Measurements from ENCODE around the gene KIF5C.
"Not testable (repeated sequence)": the region's sequence is repeated elsewhere in the genome, so short reads cannot be mapped to it uniquely, and the experiment has no call there.

Gene KIF5C

GRCh38 chr2:148874868-148875341 lies at the start of gene KIF5C:
Gene KIF5C, plus strand, starts transcription at chr2:148875227. Its CDS starts 391 bp downstream, at chr2:148875618.
- peak; percentile 71 for DNase-seq (ENCODE audit: low read depth)

- DNase-seq (ENCODE audit: low read depth) = no peak
These were observed 48.2 kb upstream of the KIF5C start for GRCh38 chr2:148826791-148827190.

DNA sequence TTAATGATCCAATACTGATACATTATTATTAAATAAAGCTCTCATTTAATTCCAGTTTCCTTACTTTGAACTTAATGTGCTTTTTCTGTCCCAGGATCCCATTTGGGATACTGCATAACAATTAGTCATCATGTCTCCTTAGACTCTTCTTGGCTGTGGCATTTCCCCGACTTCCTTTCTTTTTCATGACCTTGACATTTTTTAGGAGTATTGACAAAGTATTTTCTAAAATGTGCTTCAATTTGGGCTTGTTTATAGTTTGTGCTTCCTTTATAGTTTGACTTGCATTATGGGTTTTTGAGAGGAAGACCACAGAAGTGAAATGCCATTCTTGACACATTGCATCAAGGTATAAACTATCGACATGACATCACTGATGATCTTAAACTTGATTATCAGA lies 46.1 kb upstream of the KIF5C start:
- DNase-seq (ENCODE audit: low read depth) = no peak

- DNase-seq (ENCODE audit: low read depth) = no peak
These were observed 45.4 kb upstream of the KIF5C start for GRCh38 chr2:148829618-148830017.

DNA sequence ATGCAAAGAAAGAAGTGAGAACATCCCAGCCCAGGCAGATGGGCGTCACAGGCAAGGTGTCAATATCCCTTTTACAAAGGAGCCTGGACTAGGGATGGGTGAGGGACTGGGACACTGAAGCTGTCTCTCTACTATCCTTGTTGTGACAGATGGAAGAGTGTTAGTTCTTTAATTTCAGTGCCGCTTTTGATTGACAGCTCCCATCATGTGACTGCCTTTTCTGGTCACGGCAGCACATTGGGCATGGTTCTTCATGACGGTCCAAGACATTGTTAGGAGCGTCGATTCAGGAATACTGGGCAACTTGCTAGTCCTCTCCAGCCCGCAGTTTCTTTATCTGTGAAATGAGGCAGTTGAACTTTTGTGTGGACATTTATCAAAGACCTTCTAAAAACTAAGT lies 42.4 kb upstream of the KIF5C start:
- DNase-seq (ENCODE audit: low read depth) = no peak

GRCh38 chr2:148842050-148842449 lies 33.0 kb upstream of the KIF5C start:
- no peak for DNase-seq (ENCODE audit: low read depth)

DNA sequence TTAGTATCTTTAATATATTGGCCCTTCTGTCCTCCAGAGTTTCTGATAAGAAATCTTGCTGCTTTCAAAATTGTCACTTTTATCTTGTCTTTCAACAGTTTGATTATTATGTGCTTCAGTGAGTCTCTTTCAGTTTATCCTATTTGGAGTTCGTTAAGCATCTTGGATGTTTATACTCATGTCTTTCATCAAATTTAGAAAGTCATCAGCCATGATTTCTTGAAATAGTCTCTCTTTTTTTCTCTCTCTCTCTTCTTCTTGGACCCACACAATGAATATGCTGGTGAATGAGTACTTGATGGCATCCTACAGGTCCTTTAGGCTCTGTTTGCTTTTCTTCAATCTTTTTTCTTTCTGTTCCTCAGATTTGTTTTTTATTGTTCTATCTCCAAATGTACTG lies 26.9 kb upstream of the KIF5C start:
- DNase-seq (ENCODE audit: low read depth) = no peak

- no peak for DNase-seq (ENCODE audit: low read depth)
These were observed 21.6 kb upstream of the KIF5C start for GRCh38 chr2:148853458-148853857.

DNA sequence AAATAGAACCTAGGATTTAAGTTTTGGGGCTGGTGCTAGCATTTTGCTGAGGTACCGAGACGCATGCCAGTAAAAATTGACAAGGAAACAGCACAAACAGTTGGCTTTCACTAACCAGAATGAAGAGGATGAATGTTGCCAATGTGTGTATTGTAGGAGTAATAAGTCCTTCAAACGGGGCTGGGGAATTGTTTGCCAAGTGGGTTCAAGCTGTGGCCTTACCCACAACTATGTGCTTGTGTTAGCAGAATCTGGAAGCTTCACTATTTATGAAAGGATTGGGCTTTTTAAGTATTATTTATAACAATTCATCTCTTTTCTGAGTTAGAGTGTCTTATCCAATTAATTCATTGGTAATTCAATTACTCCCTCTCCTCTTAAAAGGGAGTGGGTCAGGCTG lies 15.0 kb upstream of the KIF5C start:
- no peak for DNase-seq (ENCODE audit: low read depth)

DNA sequence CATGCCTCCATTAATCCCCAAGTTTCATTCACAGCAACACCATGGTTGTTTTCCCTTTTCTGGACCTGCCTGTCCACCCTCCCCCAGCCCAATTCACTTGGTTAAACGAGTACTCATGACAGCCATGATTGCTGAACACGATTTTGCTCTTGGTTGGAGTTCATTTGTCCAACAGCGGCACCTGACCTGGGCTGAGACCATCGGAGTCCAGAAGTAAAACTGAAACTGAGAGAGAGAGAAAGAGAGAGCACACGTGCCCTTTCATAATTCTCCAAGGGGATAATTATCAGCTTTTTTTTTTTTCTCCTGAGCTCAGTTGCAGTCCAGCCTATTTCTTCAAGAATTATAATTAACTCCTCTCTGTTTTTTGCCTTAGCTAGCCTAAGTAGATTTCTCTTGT lies 13.7 kb upstream of the KIF5C start:
- DNase-seq (ENCODE audit: low read depth) = no peak

DNA sequence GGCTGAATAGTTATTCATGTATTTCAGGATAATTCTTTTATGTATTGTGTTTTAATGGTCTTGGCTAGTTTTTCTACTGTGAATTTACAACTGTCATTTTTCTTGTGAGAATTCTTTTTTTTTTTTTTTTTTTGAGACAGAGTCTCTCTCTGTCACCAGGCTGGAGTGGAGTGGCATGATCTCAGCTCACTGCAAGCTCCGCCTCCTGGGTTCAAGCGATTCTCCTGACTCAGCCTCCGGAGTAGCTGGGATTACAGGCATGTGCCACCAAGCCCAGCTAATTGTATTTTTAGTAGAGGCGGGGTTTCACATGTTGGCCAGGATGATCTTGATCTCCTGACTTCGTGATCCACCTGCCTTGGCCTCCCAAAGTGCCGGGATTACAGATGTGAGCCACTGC lies 12.5 kb upstream of the KIF5C start:
- not testable (repeated sequence) for DNase-seq (ENCODE audit: low read depth)

- no peak for DNase-seq (ENCODE audit: low read depth)
These were observed 9.5 kb upstream of the KIF5C start for GRCh38 chr2:148865512-148865911.

DNA sequence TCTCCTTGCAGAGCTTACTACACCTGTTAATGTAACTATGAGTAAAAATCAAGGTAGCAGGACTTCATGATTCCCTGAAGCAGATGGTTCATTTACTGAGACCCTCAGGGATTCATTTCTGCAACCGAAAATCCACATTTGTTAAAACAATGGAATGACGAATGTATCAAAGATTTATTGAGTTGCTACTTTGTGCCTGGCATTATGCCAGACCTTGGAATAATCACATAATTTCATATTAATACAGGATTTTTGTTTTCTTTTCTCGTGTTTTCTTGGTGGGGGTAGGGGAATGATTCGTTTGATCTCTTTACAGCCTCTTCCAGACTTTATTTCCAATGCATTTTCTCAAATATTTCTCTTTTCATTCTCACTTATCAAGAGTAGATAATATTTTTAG lies 8.9 kb upstream of the KIF5C start:
- no peak for DNase-seq (ENCODE audit: low read depth)

DNA sequence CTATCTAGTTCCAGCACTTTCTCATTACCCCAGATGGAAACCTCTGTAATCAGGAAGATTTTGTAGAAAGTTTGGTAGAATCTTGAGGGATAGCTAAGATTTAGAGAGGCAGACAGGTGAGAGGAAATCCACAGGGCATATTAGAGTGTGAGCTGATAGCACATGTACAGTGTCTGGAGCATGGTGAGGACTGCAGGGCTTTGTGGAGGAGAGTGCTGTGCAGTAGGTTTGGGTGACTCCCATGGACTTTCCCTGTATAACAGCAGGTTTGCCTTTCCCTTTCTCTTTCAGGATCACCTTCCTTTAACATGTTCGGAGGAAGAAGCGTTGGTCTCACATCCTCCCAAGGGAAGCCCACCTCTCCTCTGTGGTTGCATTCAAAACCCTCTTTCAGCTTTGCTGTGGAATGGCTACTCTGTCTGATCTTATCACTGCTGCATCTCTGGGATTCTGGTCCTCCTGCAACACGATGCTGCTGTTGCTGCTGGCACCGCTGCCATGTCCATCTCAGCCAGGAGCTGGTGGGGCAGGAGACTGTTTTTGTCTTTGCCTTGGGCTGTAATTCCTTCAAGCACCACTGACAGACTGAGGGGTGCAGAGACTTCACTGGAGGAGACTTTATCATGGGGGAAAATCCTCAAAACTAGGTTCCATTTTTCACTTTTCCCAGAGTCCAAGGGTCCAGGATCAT lies 7.8 kb upstream of the KIF5C start:
- no peak for DNase-seq (ENCODE audit: low read depth)

- no peak for DNase-seq (ENCODE audit: low read depth)
These were observed 492 bp downstream of the KIF5C start for GRCh38 chr2:148875387-148876051.

DNA sequence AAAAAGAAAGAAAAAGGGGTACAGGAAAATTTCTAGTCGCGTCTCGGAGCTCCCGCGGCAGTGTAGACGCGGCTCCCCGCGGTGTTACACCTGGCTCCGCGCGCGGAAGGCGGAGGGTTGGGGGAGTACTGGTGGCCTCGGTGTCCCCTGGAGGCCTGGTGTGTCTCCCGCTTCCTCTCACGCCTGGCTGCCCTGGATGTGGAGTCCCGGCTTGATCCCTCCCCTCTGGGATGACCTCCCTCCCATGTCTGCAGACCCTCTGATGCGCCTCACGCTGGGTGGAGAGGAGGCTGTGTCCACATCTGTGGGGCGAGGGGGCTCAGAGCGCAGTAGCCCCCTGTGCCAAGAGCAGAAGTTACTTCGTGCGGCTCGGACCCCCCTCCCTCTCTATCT lies 1.2 kb downstream of the KIF5C start:
- no peak for DNase-seq (ENCODE audit: low read depth)

- DNase-seq (ENCODE audit: low read depth) = no peak
These were observed 1.8 kb downstream of the KIF5C start for GRCh38 chr2:148876595-148877402.

DNA sequence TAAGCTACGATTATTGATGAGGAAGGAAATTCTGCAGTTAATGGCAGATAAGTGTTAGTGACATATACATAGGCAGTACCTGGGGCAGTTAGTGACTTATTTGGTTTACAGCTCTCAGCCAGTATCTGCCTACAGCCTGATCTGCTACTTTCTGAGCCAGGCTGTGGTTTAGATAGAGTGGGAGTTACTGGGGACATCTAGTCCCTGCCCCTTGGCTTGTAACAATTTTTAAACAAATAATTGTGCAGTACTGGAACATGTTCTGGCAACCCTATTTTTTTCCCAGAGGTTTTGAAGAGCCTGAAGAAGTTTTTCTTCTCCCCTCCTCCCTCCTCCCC lies 2.3 kb downstream of the KIF5C start:
- no peak for DNase-seq (ENCODE audit: low read depth)

GRCh38 chr2:148880636-148881035 lies 5.6 kb downstream of the KIF5C start:
- DNase-seq (ENCODE audit: low read depth) = no peak

DNA sequence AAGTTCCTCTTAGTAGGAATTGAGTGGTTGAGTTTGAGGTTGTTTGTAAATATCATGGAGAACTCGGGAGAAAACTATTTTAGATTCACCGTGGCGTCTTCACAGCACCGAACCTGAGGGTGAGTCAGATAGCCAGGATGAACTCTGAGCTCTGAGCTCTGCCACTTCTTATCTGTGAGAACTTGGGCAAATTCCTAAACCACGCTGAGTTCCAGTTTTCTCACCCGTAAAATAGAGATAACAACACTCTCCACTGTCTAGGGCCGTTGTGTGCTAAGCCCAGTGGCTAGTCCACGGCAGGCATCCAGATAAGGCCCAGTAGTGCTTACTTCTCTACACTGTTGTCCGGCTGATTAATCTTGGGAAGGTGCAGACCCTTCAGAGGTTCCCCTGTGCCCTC lies 7.0 kb downstream of the KIF5C start:
- no peak for DNase-seq (ENCODE audit: low read depth)

- no peak for DNase-seq (ENCODE audit: low read depth)
These were observed 10.2 kb downstream of the KIF5C start for GRCh38 chr2:148885209-148885608.

DNA sequence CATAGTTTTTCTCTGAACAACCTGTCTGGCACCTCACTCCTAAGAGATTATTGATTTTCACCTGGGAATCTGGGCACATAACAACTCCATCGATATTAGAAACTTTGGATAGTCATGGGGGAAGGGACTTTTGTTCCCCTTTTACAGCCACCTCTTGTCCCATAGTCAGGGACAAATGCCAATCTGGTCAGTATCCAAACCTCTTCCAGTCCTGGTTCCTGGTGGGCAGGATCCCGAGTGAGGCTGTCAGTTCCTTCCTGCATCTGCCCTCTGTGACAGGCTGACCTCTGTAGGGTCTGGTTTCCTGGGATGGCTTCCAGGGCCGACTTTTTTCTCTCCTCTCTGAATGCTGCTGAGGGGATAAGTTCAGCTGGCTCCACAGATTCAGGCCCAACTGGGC lies 11.0 kb downstream of the KIF5C start:
- no peak for DNase-seq (ENCODE audit: low read depth)

DNA sequence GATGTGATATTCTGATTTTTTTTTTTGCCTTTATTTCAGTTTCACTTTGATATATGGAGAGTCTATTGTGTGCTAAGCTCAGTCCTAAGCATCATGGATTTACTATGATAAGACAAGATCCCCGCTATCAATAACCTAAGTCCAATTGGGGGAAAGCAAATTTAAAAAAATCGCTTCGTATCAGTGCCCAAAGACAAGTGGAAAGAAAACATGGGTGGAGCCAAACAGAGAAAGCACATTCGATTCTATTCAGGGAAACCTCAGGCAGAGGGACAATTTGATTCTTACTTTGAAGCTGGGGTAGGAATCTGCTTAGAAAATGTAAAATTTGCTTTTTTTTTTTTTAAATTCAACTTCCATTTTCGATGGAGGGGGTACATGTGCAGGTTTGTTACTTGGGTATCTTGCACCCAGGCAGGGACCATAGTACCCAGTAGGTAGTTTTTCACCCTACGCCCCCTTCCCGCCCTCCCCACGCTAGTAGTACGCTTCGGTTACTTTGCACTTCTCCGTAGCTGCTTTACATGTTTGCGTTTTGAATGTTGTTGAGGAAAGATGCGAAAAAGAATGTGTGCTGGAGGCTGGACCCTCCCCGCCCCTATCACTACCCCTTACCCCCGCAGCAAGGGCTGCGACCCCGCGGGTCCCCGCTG lies 12.4 kb downstream of the KIF5C start:
- DNase-seq (ENCODE audit: low read depth) = no peak
